HG02981 (cell line): ENCODE measurements around the gene DNASE2.
A peak's percentile ranks its signal among the peaks of the same experiment; 100 is the strongest.
"Not testable (repeated sequence)": the region's sequence is repeated elsewhere in the genome, so short reads cannot be mapped to it uniquely, and the experiment has no call there.

Experiments used
- ATAC-seq: cut with Tn5 transposase; IDR thresholded peaks from one replicate; pipeline ENCODE4 v1.9.1; 2021; ENCODE audit warnings: mild to moderate bottlenecking, moderate library complexity; ENCODE audit not compliant: unreplicated experiment

DNASE2 gene

GRCh38 chr19:12881172-12881808, at the start of gene DNASE2:
Gene DNASE2, minus strand, starts transcription at chr19:12881449. Its CDS starts 74 bp downstream, at chr19:12881375.
- ATAC-seq: peak; percentile 80

GRCh38 chr19:12930002-12930645, 48.9 kb upstream of the DNASE2 start:
- no peak for ATAC-seq

DNA sequence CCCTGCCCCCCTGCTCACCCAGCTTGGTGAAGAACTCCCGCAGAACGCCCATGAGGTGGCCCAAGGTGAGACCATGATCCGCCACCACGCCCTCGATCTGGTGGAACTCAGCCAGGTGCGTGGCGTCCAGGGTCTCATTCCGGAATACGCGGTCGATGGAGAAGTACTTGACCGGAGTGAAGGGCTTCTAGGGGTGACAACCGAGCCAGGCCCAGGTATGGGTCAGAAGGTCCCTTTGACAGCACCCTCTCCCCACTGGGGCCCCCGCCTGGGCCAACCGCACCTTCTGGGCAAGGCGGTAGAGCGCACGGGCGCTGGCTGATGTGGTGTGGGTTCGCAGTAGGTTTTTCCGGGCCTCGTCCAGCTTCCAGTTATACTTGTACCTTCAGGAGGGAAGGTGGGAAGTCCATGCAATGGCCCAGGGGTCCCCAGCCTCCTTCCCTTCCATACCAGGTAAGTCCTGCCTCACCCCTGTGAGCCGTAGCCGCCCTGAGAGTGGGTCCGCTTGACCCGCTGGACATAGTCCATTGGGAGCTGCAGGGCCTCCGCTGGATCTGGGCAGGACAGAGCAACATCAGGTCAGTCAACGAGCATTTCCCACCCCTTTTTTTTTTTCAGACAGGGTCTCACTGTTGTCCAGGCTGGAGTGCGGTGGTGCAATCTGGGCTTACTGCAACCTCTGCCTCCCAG, 43.5 kb upstream of the DNASE2 start:
- no peak for ATAC-seq

GRCh38 chr19:12922959-12923358, 41.7 kb upstream of the DNASE2 start:
- ATAC-seq: no peak

DNA sequence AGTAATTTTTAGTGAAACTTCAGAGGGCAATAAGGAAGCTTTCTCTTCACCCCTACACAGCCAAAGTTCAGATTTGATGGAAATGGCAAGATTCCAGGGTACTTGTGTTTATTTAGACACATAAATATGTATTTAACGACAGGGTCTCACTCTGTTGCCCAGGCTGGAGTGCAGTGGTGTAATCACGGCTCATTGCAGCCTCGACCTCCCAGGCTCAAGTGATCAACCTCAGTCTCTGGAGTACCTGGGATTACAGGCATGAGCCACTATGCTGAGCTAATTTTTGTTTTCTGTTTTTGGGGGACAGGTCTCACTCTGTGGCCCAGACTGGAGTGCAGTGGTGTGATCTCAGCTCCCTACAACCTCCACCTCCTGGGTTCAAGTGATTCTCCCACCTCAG, 39.8 kb upstream of the DNASE2 start:
- no peak for ATAC-seq

- no peak for ATAC-seq
Measured at GRCh38 chr19:12918253-12918652, 37.0 kb upstream of the DNASE2 start.

DNA sequence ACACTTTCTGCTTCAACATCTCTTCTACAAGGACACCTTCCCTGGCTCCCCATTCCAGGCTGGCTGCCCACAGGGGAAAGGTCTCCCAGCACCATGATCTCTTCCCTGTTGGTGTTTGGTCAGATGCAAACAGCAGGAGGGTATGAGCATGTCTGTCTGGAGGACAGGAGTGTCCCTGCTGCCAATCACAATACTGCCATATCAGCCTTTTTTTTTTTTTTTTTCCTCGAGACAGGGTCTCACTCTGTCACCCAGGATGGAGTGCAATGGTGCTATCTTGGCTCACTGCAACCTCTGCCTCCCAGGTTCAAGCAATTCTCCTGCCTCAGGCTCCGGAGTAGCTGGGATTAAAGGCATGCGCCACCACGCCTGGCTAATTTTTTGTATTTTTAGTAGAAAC, 34.6 kb upstream of the DNASE2 start:
- not testable (repeated sequence) for ATAC-seq

DNA sequence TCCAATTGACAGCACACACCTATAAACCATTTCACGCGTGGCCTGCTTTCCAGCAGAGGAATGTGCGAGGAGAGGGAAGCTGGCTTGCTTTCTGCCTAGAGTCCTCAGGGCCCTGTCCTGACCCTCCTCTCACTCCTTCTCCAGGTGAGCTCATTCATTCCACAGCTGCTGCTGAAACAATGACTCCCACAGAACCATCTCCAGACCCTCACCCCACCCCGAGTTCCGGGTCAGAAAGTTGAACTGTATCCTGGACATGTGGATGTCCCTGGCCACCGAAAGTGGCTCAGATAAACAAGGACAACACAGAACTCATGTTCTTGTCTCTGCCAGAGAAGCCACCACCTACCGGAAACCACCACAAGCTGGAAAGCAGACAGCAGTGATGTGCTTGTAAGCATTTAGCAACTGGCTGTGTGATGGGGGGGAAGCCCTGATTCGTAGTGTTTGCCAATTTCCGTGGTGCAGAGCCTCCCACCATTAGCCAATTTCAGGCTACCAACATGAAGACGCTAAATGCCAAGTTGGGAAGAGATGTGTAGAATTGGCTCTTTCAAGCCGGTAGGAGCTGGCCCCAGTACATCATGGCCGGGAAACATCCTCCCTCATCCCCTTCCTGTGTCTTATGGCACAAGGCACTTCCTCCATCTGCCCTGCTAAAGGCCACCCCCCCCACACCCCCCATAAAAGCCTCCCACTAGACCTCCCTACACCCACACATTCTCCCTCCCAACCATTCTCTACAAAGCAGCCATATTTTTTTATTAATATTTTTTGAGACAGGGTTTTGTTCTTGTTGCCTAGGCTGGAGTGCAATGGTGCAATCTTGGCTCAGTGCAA, 32.8 kb upstream of the DNASE2 start:
- no peak for ATAC-seq

DNA sequence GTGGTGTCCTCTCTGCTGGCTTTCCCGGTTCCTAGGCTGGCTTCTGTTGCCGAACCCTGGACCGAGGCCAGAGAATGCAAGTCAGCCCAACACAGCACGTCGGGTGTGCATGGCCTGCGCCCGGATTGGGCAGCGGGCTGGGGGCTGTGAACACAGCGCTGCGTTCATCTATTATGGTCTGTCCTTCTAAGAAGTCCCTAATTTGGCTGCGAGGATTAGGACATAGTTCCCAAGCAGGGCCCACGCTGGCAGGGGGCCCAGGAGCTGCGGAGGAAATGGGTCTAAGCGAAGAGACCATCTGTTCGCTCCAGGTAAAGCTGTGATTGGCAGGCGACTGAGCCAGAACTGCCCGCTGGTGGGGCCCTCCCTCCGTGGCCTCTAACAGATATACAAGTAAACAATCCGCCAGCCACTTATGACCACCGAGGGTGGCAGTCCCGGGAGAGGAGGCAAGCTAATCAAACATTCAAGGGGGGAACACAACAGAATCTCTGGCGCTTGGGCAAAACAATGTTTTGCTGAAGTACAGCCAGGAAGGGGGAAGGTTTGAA, 31.8 kb upstream of the DNASE2 start:
- no peak for ATAC-seq

DNA sequence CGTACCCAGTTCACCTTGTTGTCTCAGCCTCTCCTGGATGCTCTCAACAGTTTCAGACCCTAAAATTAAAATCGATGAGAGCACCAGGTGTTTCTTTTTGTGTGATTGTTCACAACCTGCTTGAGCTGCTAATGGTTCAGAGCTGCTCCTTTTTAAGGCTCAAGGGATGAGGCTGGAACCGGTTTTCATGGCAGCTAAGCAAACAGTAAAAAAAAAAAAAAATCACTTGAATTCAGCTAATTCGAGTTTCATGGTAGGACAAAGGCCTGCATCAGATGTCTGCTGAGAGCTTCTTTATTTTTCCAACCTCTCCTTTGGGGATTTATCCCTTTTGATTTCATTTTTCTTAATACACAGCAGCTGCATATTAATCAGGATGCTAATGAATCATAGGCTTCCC, 31.3 kb upstream of the DNASE2 start:
- ATAC-seq: no peak

GRCh38 chr19:12907166-12907565, 25.9 kb upstream of the DNASE2 start:
- no peak for ATAC-seq

GRCh38 chr19:12899891-12900518, 18.8 kb upstream of the DNASE2 start:
- peak; percentile 82 for ATAC-seq

- ATAC-seq: no peak
Measured at GRCh38 chr19:12896460-12896859, 15.2 kb upstream of the DNASE2 start.

GRCh38 chr19:12893582-12893981, 12.3 kb upstream of the DNASE2 start:
- ATAC-seq: no peak

DNA sequence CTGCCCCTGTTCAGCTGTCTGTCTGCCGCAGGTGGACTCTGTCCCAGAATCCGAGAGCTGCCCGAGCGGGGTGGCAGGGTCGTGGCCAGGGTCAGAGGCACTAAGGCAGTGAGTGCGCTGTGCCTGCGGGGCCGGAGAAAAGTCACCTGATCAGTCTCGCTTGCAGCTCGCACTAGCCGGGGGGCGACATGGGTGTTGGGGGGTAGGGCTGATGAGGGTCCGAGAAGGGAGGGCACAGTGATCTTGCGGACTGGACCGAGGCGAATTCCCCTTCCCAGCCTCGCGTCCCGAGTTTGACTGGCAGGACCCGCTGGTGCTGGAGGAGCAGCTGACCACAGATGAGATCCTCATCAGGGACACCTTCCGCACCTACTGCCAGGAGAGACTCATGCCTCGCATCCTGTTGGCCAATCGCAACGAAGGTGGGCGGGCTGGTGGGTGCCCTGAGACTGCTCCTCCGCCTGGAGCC, 10.3 kb upstream of the DNASE2 start:
- no peak for ATAC-seq

GRCh38 chr19:12890787-12891552, 9.7 kb upstream of the DNASE2 start, which contains the start of gene GCDH:
Gene GCDH, plus strand, starts transcription at chr19:12891160. Its CDS starts 145 bp downstream, at chr19:12891305.
- peak; percentile 96 for ATAC-seq

GRCh38 chr19:12890299-12890786, 9.1 kb upstream of the DNASE2 start:
- ATAC-seq: not testable (repeated sequence)

DNA sequence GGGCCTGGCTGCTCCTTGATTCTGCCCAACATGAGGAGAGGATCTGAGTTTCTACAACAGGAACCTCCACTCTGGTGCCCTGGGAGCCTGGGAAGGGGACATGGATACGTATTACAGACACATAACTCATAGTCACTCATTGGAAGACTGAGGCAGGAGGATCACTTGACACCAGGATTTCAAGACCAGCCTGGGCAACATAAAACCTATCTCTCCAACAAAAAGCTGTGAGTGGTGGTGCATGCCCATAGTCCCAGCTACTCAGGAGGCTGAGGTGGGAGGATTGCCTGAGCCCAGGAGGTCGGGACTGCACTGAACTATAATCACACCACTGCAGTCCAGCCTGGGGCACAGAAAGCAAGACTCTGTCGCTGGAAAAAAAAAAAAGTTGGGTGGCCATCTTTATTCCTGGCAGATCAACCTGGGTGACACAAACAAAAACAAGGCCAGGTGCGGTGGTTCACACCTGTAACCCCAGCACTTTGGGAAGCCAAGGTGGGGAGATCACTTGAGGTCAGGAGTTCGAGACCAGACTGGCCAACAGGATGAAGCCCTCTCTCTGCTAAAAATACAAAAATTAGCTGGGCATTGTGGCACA, 6.9 kb upstream of the DNASE2 start:
- no peak for ATAC-seq
